GM19351 (cell line): Measurements from ENCODE around the gene ARHGEF7.

Experiments used
- ATAC-seq: cut with Tn5 transposase; IDR thresholded peaks from one replicate; pipeline ENCODE4 v1.9.1; 2021; ENCODE audit warnings: mild to moderate bottlenecking, moderate library complexity; ENCODE audit not compliant: unreplicated experiment

ARHGEF7 gene

GRCh38 chr13:111270765-111271698 is 155.9 kb downstream of the ARHGEF7 start:
- no peak for ATAC-seq

GRCh38 chr13:111272117-111272516 is 157.0 kb downstream of the ARHGEF7 start:
- no peak for ATAC-seq

GRCh38 chr13:111275382-111275781 is 160.3 kb downstream of the ARHGEF7 start:
- ATAC-seq: no peak

GRCh38 chr13:111275995-111276618 is 161.0 kb downstream of the ARHGEF7 start:
- ATAC-seq: no peak

- ATAC-seq: no peak
Measured at GRCh38 chr13:111278258-111278657, 163.1 kb downstream of the ARHGEF7 start.

- ATAC-seq: no peak
Measured at GRCh38 chr13:111278743-111279652, 163.9 kb downstream of the ARHGEF7 start.

GRCh38 chr13:111280226-111280625 is 165.1 kb downstream of the ARHGEF7 start:
- ATAC-seq: no peak

- no peak for ATAC-seq
Measured at GRCh38 chr13:111280681-111281585, 165.8 kb downstream of the ARHGEF7 start.

- ATAC-seq: no peak
Measured at GRCh38 chr13:111281751-111282311, 166.7 kb downstream of the ARHGEF7 start.

GRCh38 chr13:111282425-111282824 is 167.3 kb downstream of the ARHGEF7 start:
- no peak for ATAC-seq

- ATAC-seq: no peak
Measured at GRCh38 chr13:111282997-111283396, 167.9 kb downstream of the ARHGEF7 start.

- no peak for ATAC-seq
Measured at GRCh38 chr13:111283457-111283856, 168.3 kb downstream of the ARHGEF7 start.

- ATAC-seq: no peak
Measured at GRCh38 chr13:111283991-111284390, 168.9 kb downstream of the ARHGEF7 start.

GRCh38 chr13:111284565-111284964 is 169.5 kb downstream of the ARHGEF7 start:
- ATAC-seq: no peak

GRCh38 chr13:111286162-111286561 is 171.1 kb downstream of the ARHGEF7 start:
- ATAC-seq: no peak

GRCh38 chr13:111286749-111287148 is 171.6 kb downstream of the ARHGEF7 start:
- no peak for ATAC-seq

- ATAC-seq: no peak
Measured at GRCh38 chr13:111287201-111287600, 172.1 kb downstream of the ARHGEF7 start.

- no peak for ATAC-seq
Measured at GRCh38 chr13:111288276-111288675, 173.2 kb downstream of the ARHGEF7 start.

GRCh38 chr13:111289251-111289650 is 174.1 kb downstream of the ARHGEF7 start:
- ATAC-seq: no peak

GRCh38 chr13:111291908-111292307 is 176.8 kb downstream of the ARHGEF7 start:
- no peak for ATAC-seq
